OCI-LY1 (cell line): ENCODE data around the gene BAIAP2L2.
"Not testable (repeated sequence)": the region's sequence is repeated elsewhere in the genome, so short reads cannot be mapped to it uniquely, and the experiment has no call there.

ENCODE experiments used
- H2AFZ ChIP-seq: fragments of 200-600 bp; sonication (generic), shearing (Covaris generic); 2 replicates; pipeline ENCODE4 v1.6.0; 2014; ENCODE audit warnings: antibody characterized with exemption, mild to moderate bottlenecking, low read length
- H3F3A ChIP-seq: fragments of 200-600 bp; sonication (generic), shearing (Covaris generic); 2 replicates; pipeline ENCODE4 v1.6.0; 2014; ENCODE audit warnings: mild to moderate bottlenecking, antibody characterized with exemption, low read length, moderate library complexity; ENCODE audit not compliant: insufficient read depth
- H3K27ac ChIP-seq: fragments of 200-600 bp; sonication (generic); 2 replicates; pipeline ENCODE4 v1.5.1; 2014; ENCODE audit warnings: low read length, mixed run types, mild to moderate bottlenecking, low read depth; ENCODE audit not compliant: poor library complexity, severe bottlenecking
- H3K27me3 ChIP-seq: fragments of 200-600 bp; sonication (generic); 2 replicates; pipeline ENCODE4 v1.6.0; 2014; ENCODE audit warnings: antibody characterized with exemption, mild to moderate bottlenecking, low read length, moderate library complexity; ENCODE audit not compliant: insufficient read depth
- H3K36me3 ChIP-seq: fragments of 200-600 bp; sonication (generic); 2 replicates; pipeline ENCODE4 v1.6.1; 2014; ENCODE audit warnings: mild to moderate bottlenecking, antibody characterized with exemption, low read length, moderate library complexity, mixed read lengths; ENCODE audit not compliant: insufficient read depth
- H3K4me1 ChIP-seq: fragments of 200-600 bp; sonication (generic); 2 replicates; pipeline ENCODE4 v1.5.1; 2014; ENCODE audit warnings: mild to moderate bottlenecking, low read length, moderate library complexity; ENCODE audit not compliant: insufficient read depth, severe bottlenecking
- H3K4me2 ChIP-seq: fragments of 200-600 bp; sonication (generic), shearing (Covaris generic); 2 replicates; pipeline ENCODE4 v1.6.1; 2014; ENCODE audit warnings: low read length
- H3K4me3 ChIP-seq: fragments of 200-600 bp; sonication (generic); 2 replicates; pipeline ENCODE4 v1.5.1; 2014; ENCODE audit warnings: low read length, low read depth, mild to moderate bottlenecking, mixed read lengths; ENCODE audit not compliant: poor library complexity, severe bottlenecking
- H3K79me2 ChIP-seq: fragments of 200-600 bp; shearing (Covaris generic); 2 replicates; pipeline ENCODE4 v1.6.1; 2016; ENCODE audit warnings: mixed run types, low read length, mixed read lengths; ENCODE audit not compliant: insufficient read depth
- H3K9ac ChIP-seq: fragments of 200-600 bp; sonication (generic), shearing (Covaris generic); 2 replicates; pipeline ENCODE4 v1.6.1; 2014; ENCODE audit warnings: mild to moderate bottlenecking, low read length, mixed read lengths
- H3K9me2 ChIP-seq: fragments of 200-600 bp; sonication (generic), shearing (Covaris generic); 2 replicates; pipeline ENCODE4 v1.6.1; 2014; ENCODE audit warnings: low read depth, mild to moderate bottlenecking, low read length, mixed read lengths
- H3K9me3 ChIP-seq: fragments of 200-600 bp; shearing (Covaris generic); 2 replicates; pipeline ENCODE4 v1.6.1; 2014; ENCODE audit warnings: low read length, mixed read lengths
- H4K20me1 ChIP-seq: fragments of 200-600 bp; sonication (generic), shearing (Covaris generic); 2 replicates; pipeline ENCODE4 v1.6.0; 2016; ENCODE audit warnings: mild to moderate bottlenecking, low read length; ENCODE audit not compliant: insufficient read depth
- EZH2 ChIP-seq: fragments of 200-600 bp; sonication (generic), shearing (Covaris generic); IDR thresholded peaks from 2 replicates; pipeline ENCODE4 v1.8.0; 2017; ENCODE audit warnings: borderline replicate concordance, mixed run types, mild to moderate bottlenecking, antibody characterized with exemption, low read length, moderate library complexity, mixed read lengths
- TF ChIP-seq, protein P1 (sequence below): fragments of 200-600 bp; sonication (generic), shearing (Covaris generic); IDR thresholded peaks from 2 replicates; pipeline ENCODE4 v1.5.1; 2017; ENCODE audit warnings: mild to moderate bottlenecking, antibody characterized with exemption, low read length, moderate library complexity, mixed read lengths

Gene BAIAP2L2

DNA sequence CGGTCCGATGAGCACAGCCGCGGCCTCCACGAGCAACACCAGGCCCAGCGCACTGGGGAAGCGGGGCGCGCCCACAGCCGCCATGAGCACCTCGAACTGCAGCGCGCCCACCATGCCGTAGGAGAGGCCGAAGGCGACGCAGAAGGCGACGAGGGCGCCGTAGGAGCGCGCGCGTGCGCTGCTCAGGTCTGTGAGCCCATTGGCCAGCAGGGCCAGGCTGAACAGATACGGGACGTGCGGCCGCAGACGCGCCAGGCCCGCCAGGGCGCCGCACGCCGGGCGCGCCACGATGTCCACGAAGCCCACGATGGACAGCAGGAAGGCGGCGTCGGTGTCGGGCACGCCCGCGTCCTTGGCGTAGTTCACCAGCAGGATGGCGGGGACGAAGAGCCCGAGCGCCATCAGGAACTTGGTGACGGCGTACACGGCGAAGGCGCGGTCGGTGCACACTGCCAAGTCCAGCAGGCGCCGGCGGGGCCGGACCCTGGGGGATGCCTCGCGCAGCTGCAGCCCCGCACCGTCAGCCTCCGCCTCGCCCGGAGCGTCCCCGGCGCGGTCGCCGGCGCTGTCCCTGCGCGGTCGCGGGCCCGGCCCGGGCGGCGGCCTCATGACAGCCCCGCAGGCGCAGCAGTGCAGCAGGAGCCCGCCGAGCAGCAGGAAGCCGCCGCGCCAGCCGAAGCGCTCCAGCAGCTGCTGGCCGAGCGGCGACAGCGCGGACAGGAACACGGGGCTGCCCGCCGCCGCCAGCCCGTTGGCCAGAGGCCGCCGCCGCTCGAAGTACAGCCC, 29.4 kb downstream of the BAIAP2L2 start:
- TF ChIP-seq, protein P1, sequence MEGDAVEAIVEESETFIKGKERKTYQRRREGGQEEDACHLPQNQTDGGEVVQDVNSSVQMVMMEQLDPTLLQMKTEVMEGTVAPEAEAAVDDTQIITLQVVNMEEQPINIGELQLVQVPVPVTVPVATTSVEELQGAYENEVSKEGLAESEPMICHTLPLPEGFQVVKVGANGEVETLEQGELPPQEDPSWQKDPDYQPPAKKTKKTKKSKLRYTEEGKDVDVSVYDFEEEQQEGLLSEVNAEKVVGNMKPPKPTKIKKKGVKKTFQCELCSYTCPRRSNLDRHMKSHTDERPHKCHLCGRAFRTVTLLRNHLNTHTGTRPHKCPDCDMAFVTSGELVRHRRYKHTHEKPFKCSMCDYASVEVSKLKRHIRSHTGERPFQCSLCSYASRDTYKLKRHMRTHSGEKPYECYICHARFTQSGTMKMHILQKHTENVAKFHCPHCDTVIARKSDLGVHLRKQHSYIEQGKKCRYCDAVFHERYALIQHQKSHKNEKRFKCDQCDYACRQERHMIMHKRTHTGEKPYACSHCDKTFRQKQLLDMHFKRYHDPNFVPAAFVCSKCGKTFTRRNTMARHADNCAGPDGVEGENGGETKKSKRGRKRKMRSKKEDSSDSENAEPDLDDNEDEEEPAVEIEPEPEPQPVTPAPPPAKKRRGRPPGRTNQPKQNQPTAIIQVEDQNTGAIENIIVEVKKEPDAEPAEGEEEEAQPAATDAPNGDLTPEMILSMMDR = no peak
- no peak for TF ChIP-seq EZH2
- Histone ChIP-seq H3K79me2 (no peaks in the 10 kb centered on the region), H3K4me1 (no peaks in the 10 kb centered on the region), H3K9me2 (no peaks in the 10 kb centered on the region), H2AFZ (no peak overlapping the region), H3K4me2 (no peak overlapping the region), H3F3A (no peaks in the 10 kb centered on the region), H3K27ac (no peak overlapping the region), H3K4me3 (no peak overlapping the region), H3K9me3 (no peaks in the 10 kb centered on the region), H3K27me3 (0 out of 2 replicates have a peak, but pooled peaks cover 3% of the 10 kb centered on the region), H3K9ac (no peak overlapping the region), H4K20me1 (no peaks in the 10 kb centered on the region), H3K36me3 (no peaks in the 10 kb centered on the region)

- Histone ChIP-seq H3K9me3 (no peaks in the 10 kb centered on the region), H3F3A (no peaks in the 10 kb centered on the region), H3K4me2 (no peak overlapping the region), H3K4me3 (no peak overlapping the region), H2AFZ (no peak overlapping the region), H3K27ac (no peak overlapping the region), H4K20me1 (no peaks in the 10 kb centered on the region), H3K9ac (no peak overlapping the region), H3K4me1 (no peaks in the 10 kb centered on the region), H3K36me3 (no peaks in the 10 kb centered on the region), H3K27me3 (0 out of 2 replicates have a peak, but pooled peaks cover 3% of the 10 kb centered on the region), H3K79me2 (no peaks in the 10 kb centered on the region), H3K9me2 (no peaks in the 10 kb centered on the region)
- TF ChIP-seq, protein P1 = no peak
- no peak for TF ChIP-seq EZH2
Observed at GRCh38 chr22:38080474-38080849, 30.0 kb downstream of the BAIAP2L2 start.

GRCh38 chr22:38079804-38080203, 30.7 kb downstream of the BAIAP2L2 start:
- Histone ChIP-seq H3K27me3 (0 out of 2 replicates have a peak, but pooled peaks cover 3% of the 10 kb centered on the region), H3K4me2 (no peak overlapping the region), H3K9ac (no peak overlapping the region), H3K4me3 (no peak overlapping the region), H3K9me2 (no peaks in the 10 kb centered on the region), H3K36me3 (no peaks in the 10 kb centered on the region), H3K27ac (no peak overlapping the region), H3K9me3 (no peaks in the 10 kb centered on the region), H4K20me1 (no peaks in the 10 kb centered on the region), H3K79me2 (no peaks in the 10 kb centered on the region), H2AFZ (no peak overlapping the region), H3K4me1 (no peaks in the 10 kb centered on the region), H3F3A (no peaks in the 10 kb centered on the region)
- TF ChIP-seq, protein P1 = no peak
- no peak for TF ChIP-seq EZH2

GRCh38 chr22:38079208-38079607, 31.3 kb downstream of the BAIAP2L2 start:
- H3K4me3 ChIP-seq, H3K79me2 ChIP-seq, H4K20me1 ChIP-seq, H3K27me3 ChIP-seq, H3K9me2 ChIP-seq, H3K36me3 ChIP-seq, H3F3A ChIP-seq, H3K9me3 ChIP-seq, H3K9ac ChIP-seq, H2AFZ ChIP-seq, H3K4me1 ChIP-seq, H3K4me2 ChIP-seq, H3K27ac ChIP-seq: not testable (repeated sequence)
